ENCODE measurements around the gene TTF2. TPM values are rescaled to one million over a fixed set of nuclear protein-coding genes. Genes with fewer than 3 reads are reported as not detected.

TTF2 gene
- total RNA-seq, 1 donor from 2014 or later: 58.4 TPM

GRCh38 chr1:117110774-117111173, 50.6 kb downstream of the TTF2 start:
- Mint-ChIP-seq H3K27ac (no peak overlapping the region), H3K4me1 (ENCODE audit: low read depth) (peaks cover 4% of the 10 kb centered on the region), H3K9me3 (ENCODE audit: low read depth) (no peaks in the 10 kb centered on the region), H3K36me3 (ENCODE audit: insufficient read depth) (peaks cover 54% of the 10 kb centered on the region), H3K4me3 (ENCODE audit: low read depth) (no peak overlapping the region), H3K27me3 (no peaks in the 10 kb centered on the region)
- TF ChIP-seq CTCF (IDR thresholded peaks at IDR 0.05; ENCODE audit: unreplicated experiment): no peak
- no peak for DNase-seq (ENCODE audit: low spot score, unreplicated experiment)

- peak overlapping the region; percentile 26 for H3K27ac Mint-ChIP-seq
- no peaks in the 10 kb centered on the region for H3K27me3 Mint-ChIP-seq
- H3K9me3 Mint-ChIP-seq (ENCODE audit: low read depth): no peaks in the 10 kb centered on the region
- no peak overlapping the region for H3K4me3 Mint-ChIP-seq (ENCODE audit: low read depth)
- peaks cover 8% of the 10 kb centered on the region for H3K4me1 Mint-ChIP-seq (ENCODE audit: low read depth)
- no peak for TF ChIP-seq CTCF (IDR thresholded peaks at IDR 0.05; ENCODE audit: unreplicated experiment)
- no peak for DNase-seq (ENCODE audit: low spot score, unreplicated experiment)
- peaks cover 60% of the 10 kb centered on the region for H3K36me3 Mint-ChIP-seq (ENCODE audit: insufficient read depth)
Observed at GRCh38 chr1:117112047-117112717, 52.1 kb downstream of the TTF2 start.

- H3K4me3 Mint-ChIP-seq (ENCODE audit: low read depth): no peak overlapping the region
- peaks cover 13% of the 10 kb centered on the region for H3K4me1 Mint-ChIP-seq (ENCODE audit: low read depth)
- DNase-seq (ENCODE audit: low spot score, unreplicated experiment): no peak
- peaks cover 57% of the 10 kb centered on the region for H3K36me3 Mint-ChIP-seq (ENCODE audit: insufficient read depth)
- TF ChIP-seq CTCF (IDR thresholded peaks at IDR 0.05; ENCODE audit: unreplicated experiment): no peak
- H3K27ac Mint-ChIP-seq: no peak overlapping the region
- H3K9me3 Mint-ChIP-seq (ENCODE audit: low read depth): no peaks in the 10 kb centered on the region
- H3K27me3 Mint-ChIP-seq: no peaks in the 10 kb centered on the region
Observed at GRCh38 chr1:117113199-117113598, 53.1 kb downstream of the TTF2 start.

- peaks cover 13% of the 10 kb centered on the region for H3K4me1 Mint-ChIP-seq (ENCODE audit: low read depth)
- H3K27ac Mint-ChIP-seq: no peak overlapping the region
- no peak for TF ChIP-seq CTCF (IDR thresholded peaks at IDR 0.05; ENCODE audit: unreplicated experiment)
- no peaks in the 10 kb centered on the region for H3K27me3 Mint-ChIP-seq
- H3K9me3 Mint-ChIP-seq (ENCODE audit: low read depth): no peaks in the 10 kb centered on the region
- peaks cover 41% of the 10 kb centered on the region for H3K36me3 Mint-ChIP-seq (ENCODE audit: insufficient read depth)
- DNase-seq (ENCODE audit: low spot score, unreplicated experiment): no peak
- H3K4me3 Mint-ChIP-seq (ENCODE audit: low read depth): no peak overlapping the region
Observed at GRCh38 chr1:117114877-117115276, 54.8 kb downstream of the TTF2 start.

- no peak for DNase-seq (ENCODE audit: low spot score, unreplicated experiment)
- no peak overlapping the region for H3K27ac Mint-ChIP-seq
- H3K4me3 Mint-ChIP-seq (ENCODE audit: low read depth): no peak overlapping the region
- no peaks in the 10 kb centered on the region for H3K9me3 Mint-ChIP-seq (ENCODE audit: low read depth)
- H3K27me3 Mint-ChIP-seq: no peaks in the 10 kb centered on the region
- peaks cover 24% of the 10 kb centered on the region for H3K4me1 Mint-ChIP-seq (ENCODE audit: low read depth)
- TF ChIP-seq CTCF (IDR thresholded peaks at IDR 0.05; ENCODE audit: unreplicated experiment): no peak
- H3K36me3 Mint-ChIP-seq (ENCODE audit: insufficient read depth): peaks cover 34% of the 10 kb centered on the region
Observed at GRCh38 chr1:117116090-117116783, 56.1 kb downstream of the TTF2 start.
